Upper lobe of left lung (tissue), 4 donors: ENCODE results near the gene MEIOSIN.

Source experiments
- POLR2AphosphoS5 ChIP-seq, 2 donors: sonication (generic); formaldehyde crosslinking; IDR thresholded peaks; one replicate each; pipeline ENCODE4 v1.5.1; 2017; ENCODE audit warnings: antibody characterized with exemption in 2 of 2
- TF ChIP-seq, protein P1 (sequence below), 6 experiments: fragments of 450-650 bp in 4 of 6; fragments of 200-600 bp in 2 of 6; sonication (generic) in 2 of 6; IDR thresholded peaks; one replicate each; pipeline ENCODE4 v1.5.1; 2016 to 2019; ENCODE audit warnings: antibody characterized with exemption in 6 of 6

DNA sequence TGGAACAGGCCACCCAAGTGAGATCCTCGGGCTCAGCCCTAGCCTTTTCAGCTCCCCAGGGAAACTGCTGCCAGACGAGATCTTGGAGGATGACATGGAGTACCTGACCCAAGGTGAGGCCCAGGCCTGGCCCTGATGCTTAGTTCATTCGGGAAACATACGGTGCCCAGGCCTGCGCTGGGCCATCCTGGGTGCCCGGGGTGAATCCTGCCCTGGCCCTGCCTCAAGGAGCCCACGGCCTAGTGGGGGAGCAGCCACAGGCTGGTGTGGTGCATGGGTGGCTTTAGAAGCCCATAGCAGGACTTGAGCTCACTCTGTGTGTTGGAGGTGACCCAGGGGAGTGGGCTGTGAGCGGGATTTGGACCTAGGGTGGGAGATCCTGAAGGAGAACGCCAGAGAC, 25.7 kb downstream of the MEIOSIN start:
- TF ChIP-seq, protein P1, sequence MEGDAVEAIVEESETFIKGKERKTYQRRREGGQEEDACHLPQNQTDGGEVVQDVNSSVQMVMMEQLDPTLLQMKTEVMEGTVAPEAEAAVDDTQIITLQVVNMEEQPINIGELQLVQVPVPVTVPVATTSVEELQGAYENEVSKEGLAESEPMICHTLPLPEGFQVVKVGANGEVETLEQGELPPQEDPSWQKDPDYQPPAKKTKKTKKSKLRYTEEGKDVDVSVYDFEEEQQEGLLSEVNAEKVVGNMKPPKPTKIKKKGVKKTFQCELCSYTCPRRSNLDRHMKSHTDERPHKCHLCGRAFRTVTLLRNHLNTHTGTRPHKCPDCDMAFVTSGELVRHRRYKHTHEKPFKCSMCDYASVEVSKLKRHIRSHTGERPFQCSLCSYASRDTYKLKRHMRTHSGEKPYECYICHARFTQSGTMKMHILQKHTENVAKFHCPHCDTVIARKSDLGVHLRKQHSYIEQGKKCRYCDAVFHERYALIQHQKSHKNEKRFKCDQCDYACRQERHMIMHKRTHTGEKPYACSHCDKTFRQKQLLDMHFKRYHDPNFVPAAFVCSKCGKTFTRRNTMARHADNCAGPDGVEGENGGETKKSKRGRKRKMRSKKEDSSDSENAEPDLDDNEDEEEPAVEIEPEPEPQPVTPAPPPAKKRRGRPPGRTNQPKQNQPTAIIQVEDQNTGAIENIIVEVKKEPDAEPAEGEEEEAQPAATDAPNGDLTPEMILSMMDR (IDR thresholded peaks at IDR 0.05): no peak
- no peak for TF ChIP-seq POLR2AphosphoS5 (IDR thresholded peaks at IDR 0.05)
